ENCODE measurements around the gene APBB1. TPM values are rescaled to one million over a fixed set of nuclear protein-coding genes. Genes with fewer than 3 reads are reported as not detected.
A peak's percentile ranks its signal among the peaks of the same experiment; 100 is the strongest.

APBB1 gene
- total and polyA plus RNA-seq, 8 donors, result 18.8 to 60.1 (median 22.0) TPM

DNA sequence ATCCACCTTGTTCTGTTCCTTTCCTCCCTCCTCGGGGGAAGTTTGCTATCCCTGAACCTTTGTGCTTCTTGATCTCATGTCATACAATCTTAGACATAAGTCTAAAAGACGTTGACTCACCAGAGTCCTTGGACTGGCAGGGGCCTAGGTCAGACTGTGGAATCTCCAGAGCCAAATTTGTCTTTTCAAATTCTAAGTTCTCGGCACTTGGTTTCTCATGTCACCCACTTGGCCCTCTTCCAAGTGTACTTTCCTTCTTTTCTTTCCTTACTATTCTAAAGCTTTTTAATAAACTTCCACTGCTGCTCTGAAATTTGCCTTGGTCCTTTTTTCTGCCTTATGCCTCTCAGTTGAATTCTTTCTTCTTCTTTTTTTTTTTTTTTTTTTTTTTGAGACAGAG is 58.7 kb downstream of the APBB1 start:
- Histone ChIP-seq H3K9me3 (no peaks in the 10 kb centered on the region), H3K4me1 (peaks cover 6 to 43% (median 24%) of the 10 kb centered on the region in 4 donors), H3K4me3 (no peak overlapping the region), H3K36me3 (no peaks in the 10 kb centered on the region), H3K27me3 (no peaks in the 10 kb centered on the region), H3K27ac (no peak overlapping the region)
- 58 to 70% (median 64%) methylated on average over 3 of the region's 3 CpGs for WGBS, 5 donors
- intact Hi-C loops (cut with DNase I; ENCODE audit: low total_unique reads), result loop anchor here (5.0 kb wide), 1 partner anchor 338 kb away; no protein-coding TSS in a partner anchor
- TF ChIP-seq EP300 (IDR thresholded peaks at IDR 0.05) (no peak), POLR2AphosphoS5 (IDR thresholded peaks at IDR 0.05) (no peak), POLR2A (IDR thresholded peaks at IDR 0.05) (no peak)
- TF ChIP-seq, protein P1, sequence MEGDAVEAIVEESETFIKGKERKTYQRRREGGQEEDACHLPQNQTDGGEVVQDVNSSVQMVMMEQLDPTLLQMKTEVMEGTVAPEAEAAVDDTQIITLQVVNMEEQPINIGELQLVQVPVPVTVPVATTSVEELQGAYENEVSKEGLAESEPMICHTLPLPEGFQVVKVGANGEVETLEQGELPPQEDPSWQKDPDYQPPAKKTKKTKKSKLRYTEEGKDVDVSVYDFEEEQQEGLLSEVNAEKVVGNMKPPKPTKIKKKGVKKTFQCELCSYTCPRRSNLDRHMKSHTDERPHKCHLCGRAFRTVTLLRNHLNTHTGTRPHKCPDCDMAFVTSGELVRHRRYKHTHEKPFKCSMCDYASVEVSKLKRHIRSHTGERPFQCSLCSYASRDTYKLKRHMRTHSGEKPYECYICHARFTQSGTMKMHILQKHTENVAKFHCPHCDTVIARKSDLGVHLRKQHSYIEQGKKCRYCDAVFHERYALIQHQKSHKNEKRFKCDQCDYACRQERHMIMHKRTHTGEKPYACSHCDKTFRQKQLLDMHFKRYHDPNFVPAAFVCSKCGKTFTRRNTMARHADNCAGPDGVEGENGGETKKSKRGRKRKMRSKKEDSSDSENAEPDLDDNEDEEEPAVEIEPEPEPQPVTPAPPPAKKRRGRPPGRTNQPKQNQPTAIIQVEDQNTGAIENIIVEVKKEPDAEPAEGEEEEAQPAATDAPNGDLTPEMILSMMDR (IDR thresholded peaks at IDR 0.05), result no peak
- DNase-seq, result no peak

DNA sequence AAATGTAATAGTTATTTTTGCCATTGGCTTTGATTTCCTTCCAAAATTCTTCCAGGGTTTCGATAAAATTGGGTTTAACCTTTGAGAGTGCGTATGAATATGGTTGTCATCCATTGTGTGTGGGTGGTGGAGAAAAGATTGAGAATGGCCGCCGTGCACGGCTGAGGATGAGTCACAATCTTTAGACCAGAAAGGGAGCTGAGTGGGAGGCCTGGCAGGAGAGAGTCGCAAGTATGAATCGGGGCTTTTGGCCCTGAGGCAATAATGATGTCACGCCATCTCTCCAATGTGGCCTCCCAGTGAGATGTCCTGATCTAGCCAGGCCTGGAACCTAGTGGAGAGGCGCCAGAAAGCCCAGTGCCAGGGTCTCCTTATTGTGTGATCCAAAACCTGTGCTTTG is 61.7 kb downstream of the APBB1 start:
- DNase-seq, result peak in 1 of 2 donors; percentile 62
- Histone ChIP-seq H3K36me3 (no peaks in the 10 kb centered on the region), H3K27ac (peak overlapping the region in 4 of 5 donors; percentile 46 to 67 (median 60)), H3K4me3 (no peak overlapping the region), H3K4me1 (peaks cover 6 to 41% (median 23%) of the 10 kb centered on the region in 4 donors), H3K9me3 (no peaks in the 10 kb centered on the region), H3K27me3 (no peaks in the 10 kb centered on the region)
- TF ChIP-seq POLR2A (IDR thresholded peaks at IDR 0.05) (no peak), POLR2AphosphoS5 (IDR thresholded peaks at IDR 0.05) (peak in 1 of 3 donors; percentile 42), EP300 (IDR thresholded peaks at IDR 0.05) (no peak)
- TF ChIP-seq, protein P1 (IDR thresholded peaks at IDR 0.05), result no peak
- intact Hi-C loops (cut with DNase I; ENCODE audit: low total_unique reads), result no loop called here
- 46 to 70% (median 56%) methylated on average over 8 to 9 of the region's 9 CpGs for WGBS, 5 donors

DNA sequence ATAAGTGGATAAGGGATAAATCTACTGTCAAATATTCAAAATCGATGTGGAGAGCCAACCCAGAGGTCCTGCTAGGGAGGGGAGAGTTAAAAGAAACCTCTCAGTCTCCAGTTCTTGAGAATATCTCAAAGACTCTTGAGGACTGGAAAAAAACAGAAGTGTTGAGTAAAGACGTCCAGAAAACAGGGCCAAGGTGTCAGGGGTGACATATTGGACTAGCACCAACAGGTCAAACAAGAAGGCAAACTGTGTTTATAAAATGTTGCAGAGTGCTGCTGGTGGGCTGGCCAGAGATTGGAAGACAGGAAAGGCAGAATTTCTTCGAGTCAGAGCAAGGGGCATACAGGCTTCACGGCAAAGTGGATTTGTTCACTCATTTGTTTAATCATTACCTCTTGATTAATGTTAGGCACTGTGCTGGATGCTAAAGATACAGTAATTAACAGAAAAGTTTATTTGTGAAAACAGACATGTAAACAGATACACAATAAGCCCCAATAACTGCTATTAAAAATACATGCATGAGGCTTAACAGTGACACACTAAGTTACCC is 62.3 kb downstream of the APBB1 start:
- Histone ChIP-seq H3K27ac (peak overlapping the region; percentile 23 to 67 (median 36)), H3K4me3 (no peak overlapping the region), H3K9me3 (no peaks in the 10 kb centered on the region), H3K4me1 (peaks cover 6 to 35% (median 22%) of the 10 kb centered on the region in 4 donors), H3K27me3 (no peaks in the 10 kb centered on the region), H3K36me3 (no peaks in the 10 kb centered on the region)
- DNase-seq, result no peak
- 17 to 33% (median 27%) methylated on average over 4 of the region's 4 CpGs for WGBS, 5 donors
- intact Hi-C loops (cut with DNase I; ENCODE audit: low total_unique reads), result no loop called here
- TF ChIP-seq POLR2AphosphoS5 (IDR thresholded peaks at IDR 0.05), result no peak

DNA sequence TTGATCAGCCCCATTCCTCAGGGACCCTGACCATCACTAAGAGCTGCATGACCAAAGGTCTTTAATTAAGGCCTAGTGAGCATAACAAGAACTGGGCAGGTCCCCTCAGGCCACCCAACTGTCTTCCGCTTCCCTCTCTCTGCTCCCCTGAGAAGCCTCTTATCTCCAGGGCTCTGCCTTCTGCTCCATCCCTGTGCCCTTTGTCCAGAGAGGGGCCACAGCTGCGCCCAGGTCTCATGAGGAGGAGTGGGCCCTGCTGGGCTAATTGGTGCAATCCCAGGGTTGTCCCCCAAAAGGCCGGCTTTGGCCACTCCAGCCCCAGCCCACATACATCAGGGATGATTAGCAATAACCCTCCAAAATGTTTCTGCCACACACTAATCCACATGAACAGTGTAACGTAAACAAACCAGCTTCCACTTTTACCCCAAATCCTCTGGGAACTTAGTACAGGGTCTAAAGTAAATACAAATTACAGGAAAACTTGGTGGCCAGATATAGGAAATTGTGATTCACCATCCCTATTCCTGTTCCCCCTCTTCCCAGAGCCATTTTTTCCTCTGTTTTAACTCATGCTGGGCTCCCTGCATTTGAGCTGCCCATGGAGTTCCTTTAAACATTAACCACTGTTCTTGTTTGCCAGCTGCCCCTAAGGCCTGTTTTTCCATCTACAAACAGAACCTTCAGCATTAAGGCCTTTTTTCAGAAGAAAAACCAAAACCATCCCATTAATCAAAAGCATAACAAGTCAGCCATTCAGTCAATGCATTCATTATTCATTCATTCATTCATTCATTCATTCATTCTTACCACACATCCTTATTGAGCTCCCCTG is 64.0 kb downstream of the APBB1 start:
- intact Hi-C loops (cut with DNase I; ENCODE audit: low total_unique reads), result no loop called here
- H3K9me3 ChIP-seq, result no peaks in the 10 kb centered on the region

More for the DNA sequence above, 64.0 kb downstream of the APBB1 start:
- 46 to 62% (median 56%) methylated on average over 4 of the region's 4 CpGs for WGBS, 5 donors
- H3K36me3 ChIP-seq, result no peaks in the 10 kb centered on the region
- peak in 1 of 2 donors; percentile 61 for DNase-seq
- H3K27me3 ChIP-seq, result no peaks in the 10 kb centered on the region
- peaks cover 6 to 35% (median 22%) of the 10 kb centered on the region in 4 donors for H3K4me1 ChIP-seq
- no peak overlapping the region for H3K4me3 ChIP-seq
- peak overlapping the region in 4 of 5 donors; percentile 11 to 55 (median 51) for H3K27ac ChIP-seq
- peak in 1 of 3 donors; percentile 3 for TF ChIP-seq POLR2AphosphoS5 (IDR thresholded peaks at IDR 0.05)
- TF ChIP-seq, protein P1 (IDR thresholded peaks at IDR 0.05), result no peak

All from stomach (tissue), 9 donors.